Measurements from ENCODE around the gene SVOP.

GRCh38 chr12:109036975-109037374, 16.1 kb upstream of the SVOP start:
- TF ChIP-seq CTCF (IDR thresholded peaks at IDR 0.05) (no peak), EP300 (IDR thresholded peaks at IDR 0.05) (no peak), POLR2A (IDR thresholded peaks at IDR 0.05) (no peak)
